Fibroblast of the aortic adventitia (primary cell): ENCODE data around the gene GABPB2. TPM values are rescaled to one million over a fixed set of nuclear protein-coding genes. Genes with fewer than 3 reads are reported as not detected.

Experiments used
- DNase-seq: peaks from one replicate; pipeline ENCODE4 v3.0.0-alpha.2; 2010; ENCODE audit warnings: low read depth
- H3K4me3 ChIP-seq: 2 replicates; pipeline ENCODE4 v1.5.1; 2011; ENCODE audit warnings: low read depth, mild to moderate bottlenecking, control low read depth, low read length, moderate library complexity
- CTCF ChIP-seq: IDR thresholded peaks from 2 replicates; pipeline ENCODE4 v1.5.1; 2011; ENCODE audit warnings: mild to moderate bottlenecking, low read length, control low read depth, inconsistent platforms; ENCODE audit not compliant: insufficient read depth
- total RNA-seq: library from RNA; depleted of rRNA; stranded (reverse); fragments of >200 nt; gene quantifications from 2 replicates; pipeline ENCODE4 v1.2.3, GENCODE V29; 2012; ENCODE audit warnings: low replicate concordance

Gene GABPB2
- total RNA-seq, 1 donor: 14.6 TPM

GRCh38 chr1:151037032-151037431 lies 33.5 kb upstream of the GABPB2 start:
- DNase-seq: no peak
- no peak for TF ChIP-seq CTCF

GRCh38 chr1:151039521-151039920 lies 31.0 kb upstream of the GABPB2 start:
- TF ChIP-seq CTCF: no peak
- H3K4me3 ChIP-seq: no peak overlapping the region

More at GRCh38 chr1:151037032-151037431, 33.5 kb upstream of the GABPB2 start:
- H3K4me3 ChIP-seq: no peak overlapping the region

GRCh38 chr1:151043163-151043562 lies 27.4 kb upstream of the GABPB2 start:
- no peak for DNase-seq
- no peak overlapping the region for H3K4me3 ChIP-seq
- no peak for TF ChIP-seq CTCF

More at GRCh38 chr1:151039521-151039920, 31.0 kb upstream of the GABPB2 start:
- DNase-seq: no peak

GRCh38 chr1:151047591-151047924 lies 23.0 kb upstream of the GABPB2 start, which contains the start of gene C1orf56:
Gene C1orf56, plus strand, starts transcription at chr1:151047751. Its CDS starts 97 bp downstream, at chr1:151047848.
- peak; percentile 65 for DNase-seq
- no peak for TF ChIP-seq CTCF
- peak within 1 kb of the TSS; percentile 79 for H3K4me3 ChIP-seq

GRCh38 chr1:151047925-151048644 lies 22.5 kb upstream of the GABPB2 start:
- TF ChIP-seq CTCF: peak; percentile 55
- peak overlapping the region; percentile 79 for H3K4me3 ChIP-seq
- DNase-seq: peak; percentile 60

- TF ChIP-seq CTCF: no peak
- DNase-seq: no peak
Observed at GRCh38 chr1:151048645-151049032, 21.9 kb upstream of the GABPB2 start.

GRCh38 chr1:151049458-151049857 lies 21.1 kb upstream of the GABPB2 start:
- H3K4me3 ChIP-seq: no peak overlapping the region
- no peak for TF ChIP-seq CTCF
- DNase-seq: no peak

More at GRCh38 chr1:151048645-151049032, 21.9 kb upstream of the GABPB2 start:
- peak overlapping the region; percentile 79 for H3K4me3 ChIP-seq
